H1 (cell line): ENCODE measurements around the gene AP2A1. TPM values are rescaled to one million over a fixed set of nuclear protein-coding genes. Genes with fewer than 3 reads are reported as not detected.

Experiments
- CHD7 ChIP-seq: fragments of 300-600 bp; sonication (generic); IDR thresholded peaks from 2 replicates; pipeline ENCODE4 v1.7.1; 2012; ENCODE audit warnings: low read length, moderate library complexity, mild to moderate bottlenecking, inconsistent platforms; ENCODE audit not compliant: insufficient replicate concordance
- E2F6 ChIP-seq: IDR thresholded peaks from 2 replicates; pipeline ENCODE4 v1.6.1; 2012; ENCODE audit warnings: inconsistent platforms
- GABPA ChIP-seq: IDR thresholded peaks from 2 replicates; pipeline ENCODE4 v1.6.1; 2011; ENCODE audit warnings: mild to moderate bottlenecking, low read length, moderate library complexity, borderline replicate concordance; ENCODE audit not compliant: insufficient read depth
- USF2 ChIP-seq: IDR thresholded peaks from 2 replicates; pipeline ENCODE4 v1.6.1; 2011; ENCODE audit warnings: low read length, improper control_type of control experiment
- polyA plus RNA-seq, 7 experiments: library from polyadenylated mRNA; depleted of rRNA in 3 of 7; stranded (reverse) in 5 of 7; unstranded in 2 of 7; fragments of >200 nt in 5 of 7; fragments of 200-250 nt in 2 of 7; gene quantifications; 1 replicate in 5 of 7; 2 replicates in 1 of 7; 4 replicates in 1 of 7; pipeline versions ENCODE4 v1.2.1 to v1.2.3, GENCODE V29; 2011 to 2013; ENCODE audit warnings: missing spikeins in 2 of 7, mixed read lengths in 2 of 7
- total RNA-seq: library from RNA; stranded (reverse); fragmentation: NEBNext Ultra II Directional; extraction: Animal tissue kit (Norgen Biotek cat#: 25700); gene quantifications from 2 replicates; pipeline ENCODE4 v1.2.1, GENCODE V29; 2021

The AP2A1 gene
- total and polyA plus RNA-seq, 2 of the 8 experiments (the other 6 are each of a cell fraction or from before 2014, with no cell fraction given), result 105 to 106 TPM

- TF ChIP-seq CHD7 (no peak), E2F6 (no peak), GABPA (no peak), USF2 (no peak)
Measured at GRCh38 chr19:49776371-49776764, 9.6 kb downstream of the AP2A1 start (continued).
